WERI-Rb-1 (cell line): Measurements from ENCODE around the gene DPY30.

ENCODE experiments used
- DNase-seq: peaks from one replicate; pipeline ENCODE4 v3.0.0-alpha.2; 2020
- H3K27ac ChIP-seq: fragments of 250-450 bp; sonication (Bioruptor Pico); 2 replicates; pipeline ENCODE4 v1.5.1; 2020; ENCODE audit warnings: mild to moderate bottlenecking, moderate library complexity
- H3K27me3 ChIP-seq: fragments of 250-450 bp; sonication (Bioruptor Pico); 2 replicates; pipeline ENCODE4 v1.5.1; 2021; ENCODE audit warnings: mild to moderate bottlenecking, low read depth, moderate library complexity; ENCODE audit not compliant: insufficient read depth, severe bottlenecking
- H3K36me3 ChIP-seq: fragments of 250-450 bp; sonication (Bioruptor Pico); 2 replicates; pipeline ENCODE4 v1.5.1; 2020; ENCODE audit warnings: mild to moderate bottlenecking, moderate library complexity
- H3K4me3 ChIP-seq: 2 replicates; pipeline ENCODE4 v1.5.1; 2011; ENCODE audit warnings: low read depth, mild to moderate bottlenecking, control low read depth, low read length
- H3K9me3 ChIP-seq: fragments of 250-450 bp; sonication (Bioruptor Pico); 2 replicates; pipeline ENCODE4 v1.5.1; 2021; ENCODE audit warnings: mild to moderate bottlenecking, moderate library complexity; ENCODE audit not compliant: severe bottlenecking
- CTCF ChIP-seq: IDR thresholded peaks from 2 replicates; pipeline ENCODE4 v1.5.1; 2011; ENCODE audit warnings: low read depth, mild to moderate bottlenecking, control low read depth, inconsistent platforms, low read length

Gene DPY30

GRCh38 chr2:32039447-32040219 lies at the start of gene DPY30:
DPY30 (minus strand) TSS chr2:32039805; CDS start chr2:32039456, 349 bp downstream.
- DNase-seq = peak; percentile 97
- Histone ChIP-seq H3K36me3 (peaks cover 25% of the 10 kb centered on the region), H3K27ac (peak within 1 kb of the TSS; percentile 79), H3K9me3 (no peaks in the 10 kb centered on the region), H3K4me3 (peak within 1 kb of the TSS; percentile 69), H3K27me3 (no peaks in the 10 kb centered on the region)
- peak; percentile 21; the same call in 1 of the 2 replicates for TF ChIP-seq CTCF

GRCh38 chr2:32074134-32074506 lies 34.5 kb upstream of the DPY30 start:
- H3K36me3 ChIP-seq = peaks cover 21% of the 10 kb centered on the region
- H3K27ac ChIP-seq = no peak overlapping the region
- DNase-seq = no peak
- H3K4me3 ChIP-seq = no peak overlapping the region
- H3K9me3 ChIP-seq = no peaks in the 10 kb centered on the region
- no peaks in the 10 kb centered on the region for H3K27me3 ChIP-seq
- TF ChIP-seq CTCF = no peak

GRCh38 chr2:32067549-32067948 lies 27.9 kb upstream of the DPY30 start:
- peaks cover 25% of the 10 kb centered on the region for H3K36me3 ChIP-seq
- no peak for DNase-seq
- H3K27me3 ChIP-seq = no peaks in the 10 kb centered on the region
- H3K9me3 ChIP-seq = no peaks in the 10 kb centered on the region
- H3K27ac ChIP-seq = no peak overlapping the region
- no peak overlapping the region for H3K4me3 ChIP-seq
- TF ChIP-seq CTCF = no peak

- Histone ChIP-seq H3K27me3 (no peaks in the 10 kb centered on the region), H3K36me3 (peaks cover 15% of the 10 kb centered on the region), H3K4me3 (peak overlapping the region; percentile 98), H3K27ac (peak overlapping the region; percentile 90), H3K9me3 (no peaks in the 10 kb centered on the region)
- DNase-seq = no peak
- TF ChIP-seq CTCF = no peak
These were observed 25.1 kb upstream of the DPY30 start for GRCh38 chr2:32064713-32065112.

- no peak for TF ChIP-seq CTCF
- peak overlapping the region; percentile 90 for H3K27ac ChIP-seq
- peak; percentile 27 for DNase-seq
These were observed 24.5 kb upstream of the DPY30 start for GRCh38 chr2:32064021-32064601.

More at GRCh38 chr2:32064021-32064601, 24.5 kb upstream of the DPY30 start:
- Histone ChIP-seq H3K9me3 (no peaks in the 10 kb centered on the region), H3K27me3 (no peaks in the 10 kb centered on the region), H3K36me3 (peaks cover 15% of the 10 kb centered on the region), H3K4me3 (peak overlapping the region; percentile 98)
